Activated T-cell treated with anti-CD3 and anti-CD28 coated beads, Interleukin-2, amount 50 U/mL, for 24 hours (primary cell): ENCODE data around the gene POLR2L.

Experiments used
- DNase-seq: peaks from one replicate; pipeline ENCODE4 v3.0.0-alpha.2; 2020
- H3K27ac Mint-ChIP-seq: 2 replicates; pipeline ENCODE4 v1.8.0; 2020; ENCODE audit warnings: mild to moderate bottlenecking, mixed read lengths
- H3K27me3 Mint-ChIP-seq: 2 replicates; pipeline ENCODE4 v1.8.0; 2020; ENCODE audit warnings: mixed read lengths
- H3K36me3 Mint-ChIP-seq: 2 replicates; pipeline ENCODE4 v1.8.0; 2020; ENCODE audit warnings: low read depth, mixed read lengths
- H3K4me1 Mint-ChIP-seq: 2 replicates; pipeline ENCODE4 v1.8.0; 2020; ENCODE audit warnings: low read depth, mixed read lengths
- H3K4me3 Mint-ChIP-seq: 2 replicates; pipeline ENCODE4 v1.8.0; 2020; ENCODE audit warnings: mild to moderate bottlenecking, moderate library complexity, mixed read lengths
- H3K9me3 Mint-ChIP-seq: 2 replicates; pipeline ENCODE4 v1.8.0; 2020; ENCODE audit warnings: mixed read lengths

Gene POLR2L

GRCh38 chr11:812390-812789 is 29.9 kb downstream of the POLR2L start:
- peaks cover 79% of the 10 kb centered on the region for H3K36me3 Mint-ChIP-seq
- H3K27ac Mint-ChIP-seq: peak overlapping the region; percentile 96
- H3K4me1 Mint-ChIP-seq: peaks cover 36% of the 10 kb centered on the region
- H3K9me3 Mint-ChIP-seq: no peaks in the 10 kb centered on the region
- H3K27me3 Mint-ChIP-seq: no peaks in the 10 kb centered on the region
- DNase-seq: no peak
- H3K4me3 Mint-ChIP-seq: peak overlapping the region; percentile 89

- Mint-ChIP-seq H3K27ac (peak overlapping the region; percentile 96), H3K4me1 (peaks cover 36% of the 10 kb centered on the region), H3K4me3 (peak overlapping the region; percentile 89), H3K27me3 (no peaks in the 10 kb centered on the region), H3K9me3 (no peaks in the 10 kb centered on the region), H3K36me3 (peaks cover 79% of the 10 kb centered on the region)
- DNase-seq: peak; percentile 43
Measured at GRCh38 chr11:811446-812245, 30.7 kb downstream of the POLR2L start.

GRCh38 chr11:810040-810567 is 32.2 kb downstream of the POLR2L start:
- Mint-ChIP-seq H3K9me3 (no peaks in the 10 kb centered on the region), H3K4me3 (peak overlapping the region; percentile 89), H3K36me3 (peaks cover 69% of the 10 kb centered on the region), H3K27ac (peak overlapping the region; percentile 99), H3K4me1 (peaks cover 44% of the 10 kb centered on the region), H3K27me3 (no peaks in the 10 kb centered on the region)
- DNase-seq: no peak

- Mint-ChIP-seq H3K36me3 (peaks cover 62% of the 10 kb centered on the region), H3K27me3 (no peaks in the 10 kb centered on the region), H3K27ac (peak within 1 kb of the TSS; percentile 99), H3K9me3 (no peaks in the 10 kb centered on the region), H3K4me1 (peaks cover 46% of the 10 kb centered on the region), H3K4me3 (peak within 1 kb of the TSS; percentile 89)
- peak; percentile 99 for DNase-seq
Measured at GRCh38 chr11:809287-810039, 32.9 kb downstream of the POLR2L start, which contains the start of gene RPLP2. RPLP2 (plus strand) TSS chr11:809967; CDS start chr11:810235, 268 bp downstream.

GRCh38 chr11:808427-809286 is 33.7 kb downstream of the POLR2L start:
- H3K4me1 Mint-ChIP-seq: peaks cover 48% of the 10 kb centered on the region

GRCh38 chr11:804599-804964 is 37.7 kb downstream of the POLR2L start:
- Mint-ChIP-seq H3K9me3 (no peaks in the 10 kb centered on the region), H3K4me1 (peaks cover 26% of the 10 kb centered on the region), H3K36me3 (peaks cover 49% of the 10 kb centered on the region), H3K27me3 (no peaks in the 10 kb centered on the region), H3K27ac (peak overlapping the region; percentile 74), H3K4me3 (peak overlapping the region; percentile 84)
- no peak for DNase-seq

More at GRCh38 chr11:808427-809286, 33.7 kb downstream of the POLR2L start:
- H3K9me3 Mint-ChIP-seq: no peaks in the 10 kb centered on the region
- H3K4me3 Mint-ChIP-seq: peak overlapping the region; percentile 89
- peak; percentile 54 for DNase-seq
- peak overlapping the region; percentile 99 for H3K27ac Mint-ChIP-seq
- peaks cover 56% of the 10 kb centered on the region for H3K36me3 Mint-ChIP-seq
- no peaks in the 10 kb centered on the region for H3K27me3 Mint-ChIP-seq

GRCh38 chr11:803770-804598 is 38.3 kb downstream of the POLR2L start:
- H3K36me3 Mint-ChIP-seq: peaks cover 50% of the 10 kb centered on the region
- H3K27me3 Mint-ChIP-seq: no peaks in the 10 kb centered on the region
- peaks cover 26% of the 10 kb centered on the region for H3K4me1 Mint-ChIP-seq
- no peak for DNase-seq
- H3K4me3 Mint-ChIP-seq: peak overlapping the region; percentile 84
- H3K9me3 Mint-ChIP-seq: no peaks in the 10 kb centered on the region
- H3K27ac Mint-ChIP-seq: peak overlapping the region; percentile 74

- Mint-ChIP-seq H3K27me3 (no peaks in the 10 kb centered on the region), H3K36me3 (peaks cover 45% of the 10 kb centered on the region), H3K27ac (no peak overlapping the region), H3K4me3 (peak overlapping the region; percentile 84), H3K9me3 (no peaks in the 10 kb centered on the region), H3K4me1 (peaks cover 22% of the 10 kb centered on the region)
- no peak for DNase-seq
Measured at GRCh38 chr11:803467-803742, 38.9 kb downstream of the POLR2L start.

- DNase-seq: no peak
- H3K36me3 Mint-ChIP-seq: peaks cover 43% of the 10 kb centered on the region
- peaks cover 18% of the 10 kb centered on the region for H3K4me1 Mint-ChIP-seq
- peak overlapping the region; percentile 84 for H3K4me3 Mint-ChIP-seq
- H3K27me3 Mint-ChIP-seq: no peaks in the 10 kb centered on the region
- H3K9me3 Mint-ChIP-seq: no peaks in the 10 kb centered on the region
- H3K27ac Mint-ChIP-seq: no peak overlapping the region
Measured at GRCh38 chr11:802693-803466, 39.4 kb downstream of the POLR2L start.

GRCh38 chr11:802018-802617 is 40.2 kb downstream of the POLR2L start:
- no peaks in the 10 kb centered on the region for H3K9me3 Mint-ChIP-seq
- H3K27ac Mint-ChIP-seq: no peak overlapping the region
- no peak overlapping the region for H3K4me3 Mint-ChIP-seq
- H3K27me3 Mint-ChIP-seq: no peaks in the 10 kb centered on the region
- no peak for DNase-seq
- peaks cover 40% of the 10 kb centered on the region for H3K36me3 Mint-ChIP-seq
- peaks cover 14% of the 10 kb centered on the region for H3K4me1 Mint-ChIP-seq

GRCh38 chr11:801097-801780 is 41.1 kb downstream of the POLR2L start:
- Mint-ChIP-seq H3K4me1 (peaks cover 20% of the 10 kb centered on the region), H3K9me3 (no peaks in the 10 kb centered on the region), H3K27ac (no peak overlapping the region), H3K4me3 (no peak overlapping the region), H3K27me3 (no peaks in the 10 kb centered on the region), H3K36me3 (peaks cover 43% of the 10 kb centered on the region)
- no peak for DNase-seq

- Mint-ChIP-seq H3K27ac (no peak overlapping the region), H3K27me3 (no peaks in the 10 kb centered on the region), H3K9me3 (no peaks in the 10 kb centered on the region), H3K4me1 (peaks cover 18% of the 10 kb centered on the region), H3K36me3 (peaks cover 46% of the 10 kb centered on the region), H3K4me3 (no peak overlapping the region)
- DNase-seq: no peak
Measured at GRCh38 chr11:800473-800872, 41.9 kb downstream of the POLR2L start.
